ENCODE data around the gene LRRC25.
A peak's percentile ranks its signal among the peaks of the same experiment; 100 is the strongest.

Gene LRRC25

GRCh38 chr19:18390065-18390907, 7.1 kb downstream of the LRRC25 start:
- no peak for DNase-seq (ENCODE audit: low read depth)
- no peak overlapping the region for H3K4me3 ChIP-seq (ENCODE audit: control insufficient read depth, low read depth, low read length)
- TF ChIP-seq CTCF (conservative IDR thresholded peaks at IDR 0.05; ENCODE audit: control insufficient read depth, insufficient read depth, low read depth, low read length): no peak

- H3K4me3 ChIP-seq (ENCODE audit: control insufficient read depth, low read depth, low read length): no peak overlapping the region
- no peak for TF ChIP-seq CTCF (conservative IDR thresholded peaks at IDR 0.05; ENCODE audit: control insufficient read depth, insufficient read depth, low read depth, low read length)
- DNase-seq (ENCODE audit: low read depth): no peak
These were observed 7.7 kb downstream of the LRRC25 start for GRCh38 chr19:18389726-18390064.

- DNase-seq (ENCODE audit: low read depth): no peak
- no peak for TF ChIP-seq CTCF (conservative IDR thresholded peaks at IDR 0.05; ENCODE audit: control insufficient read depth, insufficient read depth, low read depth, low read length)
- peak overlapping the region; percentile 12 for H3K4me3 ChIP-seq (ENCODE audit: control insufficient read depth, low read depth, low read length)
These were observed 8.3 kb downstream of the LRRC25 start for GRCh38 chr19:18388960-18389725.

GRCh38 chr19:18388100-18388959, 9.1 kb downstream of the LRRC25 start:
- DNase-seq (ENCODE audit: low read depth): peak; percentile 42
- TF ChIP-seq CTCF (conservative IDR thresholded peaks at IDR 0.05; ENCODE audit: control insufficient read depth, insufficient read depth, low read depth, low read length): peak; percentile 57
- peak overlapping the region; percentile 27 for H3K4me3 ChIP-seq (ENCODE audit: control insufficient read depth, low read depth, low read length)

GRCh38 chr19:18386543-18387271, 10.7 kb downstream of the LRRC25 start:
- peak overlapping the region; percentile 67 for H3K4me3 ChIP-seq (ENCODE audit: control insufficient read depth, low read depth, low read length)
- no peak for TF ChIP-seq CTCF (conservative IDR thresholded peaks at IDR 0.05; ENCODE audit: control insufficient read depth, insufficient read depth, low read depth, low read length)
- no peak for DNase-seq (ENCODE audit: low read depth)

Data from fibroblast of mammary gland (primary cell).